HL-60 (cell line): ENCODE data around the gene SLC25A21.
"Not testable (repeated sequence)": the region's sequence is repeated elsewhere in the genome, so short reads cannot be mapped to it uniquely, and the experiment has no call there.

Experiments used
- GABPA ChIP-seq: IDR thresholded peaks from 2 replicates; pipeline ENCODE4 v1.6.1; 2012; ENCODE audit warnings: low read depth
- POLR2AphosphoS5 ChIP-seq: IDR thresholded peaks from 2 replicates; pipeline ENCODE4 v1.6.1; 2012; ENCODE audit warnings: low read depth
- TF ChIP-seq, protein P1 (sequence below): IDR thresholded peaks from one replicate; pipeline ENCODE4 v1.5.1; 2011; ENCODE audit warnings: low read length, control low read depth, inconsistent platforms; ENCODE audit not compliant: insufficient read depth
- TF ChIP-seq, protein P2 (sequence below): IDR thresholded peaks from 2 replicates; pipeline ENCODE4 v1.6.1; 2012; ENCODE audit warnings: low read depth; ENCODE audit not compliant: insufficient replicate concordance

DNA sequence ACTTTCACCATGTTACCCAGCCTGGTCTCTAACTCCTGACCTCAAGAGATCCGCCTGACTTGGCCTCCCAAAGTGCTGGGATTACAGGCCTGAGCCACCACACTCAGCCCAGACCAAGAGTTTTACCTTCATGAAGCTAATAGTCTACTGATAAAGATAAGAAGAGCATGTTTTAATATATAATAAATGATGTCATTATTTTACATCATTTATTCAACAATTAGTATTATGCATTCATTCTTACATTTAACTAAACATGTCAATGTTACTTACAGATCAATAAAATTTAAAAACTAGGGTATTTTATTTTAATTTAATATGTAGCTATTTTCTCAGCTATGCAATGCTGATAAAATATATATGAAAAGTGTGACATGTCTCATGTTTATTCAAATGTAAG is 26.0 kb downstream of the SLC25A21 start:
- TF ChIP-seq POLR2AphosphoS5, GABPA: not testable (repeated sequence)
- TF ChIP-seq, protein P1, sequence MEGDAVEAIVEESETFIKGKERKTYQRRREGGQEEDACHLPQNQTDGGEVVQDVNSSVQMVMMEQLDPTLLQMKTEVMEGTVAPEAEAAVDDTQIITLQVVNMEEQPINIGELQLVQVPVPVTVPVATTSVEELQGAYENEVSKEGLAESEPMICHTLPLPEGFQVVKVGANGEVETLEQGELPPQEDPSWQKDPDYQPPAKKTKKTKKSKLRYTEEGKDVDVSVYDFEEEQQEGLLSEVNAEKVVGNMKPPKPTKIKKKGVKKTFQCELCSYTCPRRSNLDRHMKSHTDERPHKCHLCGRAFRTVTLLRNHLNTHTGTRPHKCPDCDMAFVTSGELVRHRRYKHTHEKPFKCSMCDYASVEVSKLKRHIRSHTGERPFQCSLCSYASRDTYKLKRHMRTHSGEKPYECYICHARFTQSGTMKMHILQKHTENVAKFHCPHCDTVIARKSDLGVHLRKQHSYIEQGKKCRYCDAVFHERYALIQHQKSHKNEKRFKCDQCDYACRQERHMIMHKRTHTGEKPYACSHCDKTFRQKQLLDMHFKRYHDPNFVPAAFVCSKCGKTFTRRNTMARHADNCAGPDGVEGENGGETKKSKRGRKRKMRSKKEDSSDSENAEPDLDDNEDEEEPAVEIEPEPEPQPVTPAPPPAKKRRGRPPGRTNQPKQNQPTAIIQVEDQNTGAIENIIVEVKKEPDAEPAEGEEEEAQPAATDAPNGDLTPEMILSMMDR, result not testable (repeated sequence)
- TF ChIP-seq, protein P2, sequence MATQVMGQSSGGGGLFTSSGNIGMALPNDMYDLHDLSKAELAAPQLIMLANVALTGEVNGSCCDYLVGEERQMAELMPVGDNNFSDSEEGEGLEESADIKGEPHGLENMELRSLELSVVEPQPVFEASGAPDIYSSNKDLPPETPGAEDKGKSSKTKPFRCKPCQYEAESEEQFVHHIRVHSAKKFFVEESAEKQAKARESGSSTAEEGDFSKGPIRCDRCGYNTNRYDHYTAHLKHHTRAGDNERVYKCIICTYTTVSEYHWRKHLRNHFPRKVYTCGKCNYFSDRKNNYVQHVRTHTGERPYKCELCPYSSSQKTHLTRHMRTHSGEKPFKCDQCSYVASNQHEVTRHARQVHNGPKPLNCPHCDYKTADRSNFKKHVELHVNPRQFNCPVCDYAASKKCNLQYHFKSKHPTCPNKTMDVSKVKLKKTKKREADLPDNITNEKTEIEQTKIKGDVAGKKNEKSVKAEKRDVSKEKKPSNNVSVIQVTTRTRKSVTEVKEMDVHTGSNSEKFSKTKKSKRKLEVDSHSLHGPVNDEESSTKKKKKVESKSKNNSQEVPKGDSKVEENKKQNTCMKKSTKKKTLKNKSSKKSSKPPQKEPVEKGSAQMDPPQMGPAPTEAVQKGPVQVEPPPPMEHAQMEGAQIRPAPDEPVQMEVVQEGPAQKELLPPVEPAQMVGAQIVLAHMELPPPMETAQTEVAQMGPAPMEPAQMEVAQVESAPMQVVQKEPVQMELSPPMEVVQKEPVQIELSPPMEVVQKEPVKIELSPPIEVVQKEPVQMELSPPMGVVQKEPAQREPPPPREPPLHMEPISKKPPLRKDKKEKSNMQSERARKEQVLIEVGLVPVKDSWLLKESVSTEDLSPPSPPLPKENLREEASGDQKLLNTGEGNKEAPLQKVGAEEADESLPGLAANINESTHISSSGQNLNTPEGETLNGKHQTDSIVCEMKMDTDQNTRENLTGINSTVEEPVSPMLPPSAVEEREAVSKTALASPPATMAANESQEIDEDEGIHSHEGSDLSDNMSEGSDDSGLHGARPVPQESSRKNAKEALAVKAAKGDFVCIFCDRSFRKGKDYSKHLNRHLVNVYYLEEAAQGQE, result not testable (repeated sequence)
